Right lobe of liver (tissue), 4 donors: Measurements from ENCODE around the gene GID8.

Source experiments
- POLR2A ChIP-seq: fragments of 450-650 bp; IDR thresholded peaks from one replicate; pipeline ENCODE4 v1.6.1; 2017; ENCODE audit warnings: antibody characterized with exemption, mild to moderate bottlenecking
- TF ChIP-seq, protein P1 (sequence below), 4 donors: fragments of 200-600 bp in 3 of 4; fragments of 450-650 bp in 1 of 4; IDR thresholded peaks; one replicate each; pipeline versions ENCODE4 v1.5.1 to v1.8.0; 2016 to 2022; ENCODE audit warnings: antibody characterized with exemption in 4 of 4, mild to moderate bottlenecking in 2 of 4
- donor health status: DM: no; HTN: no; CAD: no.
- donor health status: DM: no; HTN: no; CAD: no.
- donor health status: DM: no; HTN: yes; CAD: no.

DNA sequence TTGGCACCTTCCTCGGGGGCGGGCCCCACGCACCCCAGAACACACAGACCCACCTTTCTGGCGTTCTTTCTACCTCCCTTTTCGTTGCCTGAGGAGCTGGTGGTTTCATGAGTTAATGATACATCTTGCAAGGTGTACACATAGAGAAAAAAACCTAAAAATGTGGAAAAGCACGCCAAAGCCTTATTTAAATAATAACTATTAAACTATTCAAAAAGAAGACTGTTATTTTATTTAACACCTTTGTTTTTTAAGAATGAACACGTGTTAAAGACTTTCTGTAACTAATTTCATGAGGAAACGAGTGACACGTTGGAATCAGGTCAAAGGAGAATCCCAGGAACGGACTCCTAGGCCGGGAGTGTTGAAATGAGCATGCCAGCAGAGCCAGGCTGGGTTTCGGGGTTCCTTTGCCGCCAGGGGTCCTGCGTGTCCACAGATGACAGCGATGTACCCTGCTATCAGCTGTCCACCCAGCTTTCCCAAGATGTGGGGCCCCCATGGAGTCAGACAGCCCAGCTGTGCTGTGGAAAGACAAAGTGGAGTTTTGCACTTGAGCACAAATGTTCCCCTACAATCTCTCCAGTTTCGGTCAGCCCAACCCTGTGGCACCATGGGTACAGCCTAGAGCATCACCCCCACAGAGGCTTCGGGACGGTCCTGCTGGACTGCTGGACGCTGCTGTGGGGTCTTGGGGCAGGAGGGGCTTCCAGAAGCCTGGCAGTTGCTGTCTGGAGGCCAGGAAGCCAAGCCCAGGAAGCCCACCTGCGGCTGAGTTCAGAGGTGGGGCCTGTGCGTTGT is 30.6 kb downstream of the GID8 start:
- TF ChIP-seq, protein P1, sequence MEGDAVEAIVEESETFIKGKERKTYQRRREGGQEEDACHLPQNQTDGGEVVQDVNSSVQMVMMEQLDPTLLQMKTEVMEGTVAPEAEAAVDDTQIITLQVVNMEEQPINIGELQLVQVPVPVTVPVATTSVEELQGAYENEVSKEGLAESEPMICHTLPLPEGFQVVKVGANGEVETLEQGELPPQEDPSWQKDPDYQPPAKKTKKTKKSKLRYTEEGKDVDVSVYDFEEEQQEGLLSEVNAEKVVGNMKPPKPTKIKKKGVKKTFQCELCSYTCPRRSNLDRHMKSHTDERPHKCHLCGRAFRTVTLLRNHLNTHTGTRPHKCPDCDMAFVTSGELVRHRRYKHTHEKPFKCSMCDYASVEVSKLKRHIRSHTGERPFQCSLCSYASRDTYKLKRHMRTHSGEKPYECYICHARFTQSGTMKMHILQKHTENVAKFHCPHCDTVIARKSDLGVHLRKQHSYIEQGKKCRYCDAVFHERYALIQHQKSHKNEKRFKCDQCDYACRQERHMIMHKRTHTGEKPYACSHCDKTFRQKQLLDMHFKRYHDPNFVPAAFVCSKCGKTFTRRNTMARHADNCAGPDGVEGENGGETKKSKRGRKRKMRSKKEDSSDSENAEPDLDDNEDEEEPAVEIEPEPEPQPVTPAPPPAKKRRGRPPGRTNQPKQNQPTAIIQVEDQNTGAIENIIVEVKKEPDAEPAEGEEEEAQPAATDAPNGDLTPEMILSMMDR (IDR thresholded peaks at IDR 0.05), result peak in 1 of 4 donors; percentile 6
- TF ChIP-seq POLR2A, result no peak
